Hepatocyte (in vitro differentiated cells): ENCODE results near the gene ZNF319.

Experiments used
- CTCF ChIP-seq: fragments of 200-600 bp; sonication (generic); IDR thresholded peaks from 2 replicates; pipeline ENCODE4 v1.5.1; 2016; ENCODE audit warnings: antibody characterized with exemption, mild to moderate bottlenecking; ENCODE audit not compliant: poor library complexity
- EZH2 ChIP-seq: fragments of 200-600 bp; sonication (generic); IDR thresholded peaks from 2 replicates; pipeline ENCODE4 v1.6.1; 2016; ENCODE audit warnings: antibody characterized with exemption, mild to moderate bottlenecking, borderline replicate concordance
- EZH2phosphoT487 ChIP-seq: fragments of 200-600 bp; sonication (generic); IDR thresholded peaks from one replicate; pipeline ENCODE4 v1.6.1; 2018; ENCODE audit warnings: antibody characterized with exemption, mild to moderate bottlenecking, low read depth, moderate library complexity; ENCODE audit not compliant: unreplicated experiment, severe bottlenecking

GRCh38 chr16:58043571-58044155 lies 43.2 kb upstream of the ZNF319 start:
- TF ChIP-seq CTCF: no peak
- no peak for TF ChIP-seq EZH2phosphoT487
- TF ChIP-seq EZH2: no peak
